Spleen (tissue), 11 donors: ENCODE results near the gene NR3C1. TPM values are rescaled to one million over a fixed set of nuclear protein-coding genes. Genes with fewer than 3 reads are reported as not detected.

Source experiments
- DNase-seq: peaks from one replicate; pipeline ENCODE4 v3.0.0-alpha.2; 2020
- H3K27ac ChIP-seq, 8 donors: fragments of 200-600 bp; sonication (generic) in 7 of 8; 1 replicate in 4 of 8; 2 replicates in 4 of 8; pipeline versions ENCODE4 v1.5.0 to v1.8.0; 2016 to 2021; ENCODE audit warnings: inconsistent platforms in 4 of 8, mild to moderate bottlenecking in 4 of 8, moderate library complexity in 1 of 8
- H3K27me3 ChIP-seq, 7 donors: fragments of 200-600 bp; sonication (generic) in 6 of 7; replicated peaks in 1 of 7; 1 replicate in 4 of 7; 2 replicates in 3 of 7; pipeline versions ENCODE4 v1.5.0 to v1.8.0; 2016 to 2021; ENCODE audit warnings: inconsistent platforms in 3 of 7, mild to moderate bottlenecking in 1 of 7
- H3K36me3 ChIP-seq, 6 donors: fragments of 200-600 bp; sonication (generic) in 5 of 6; 1 replicate in 4 of 6; 2 replicates in 2 of 6; pipeline versions ENCODE4 v1.5.0 to v1.8.0; 2016 to 2021; ENCODE audit warnings: inconsistent platforms in 2 of 6
- H3K4me1 ChIP-seq, 6 donors: fragments of 200-600 bp; sonication (generic) in 5 of 6; 1 replicate in 3 of 6; 2 replicates in 3 of 6; pipeline versions ENCODE4 v1.5.0 to v1.8.0; 2016 to 2021; ENCODE audit warnings: inconsistent platforms in 3 of 6
- H3K4me3 ChIP-seq, 8 donors: fragments of 200-600 bp; sonication (generic) in 7 of 8; 1 replicate in 4 of 8; 2 replicates in 4 of 8; pipeline versions ENCODE4 v1.5.0 to v1.8.0; 2016 to 2021; ENCODE audit warnings: inconsistent platforms in 4 of 8, mild to moderate bottlenecking in 4 of 8, moderate library complexity in 2 of 8
- H3K9me3 ChIP-seq, 8 donors: fragments of 200-600 bp; sonication (generic) in 7 of 8; 1 replicate in 4 of 8; 2 replicates in 4 of 8; pipeline versions ENCODE4 v1.5.0 to v1.8.0; 2016 to 2021; ENCODE audit warnings: inconsistent platforms in 4 of 8
- POLR2A ChIP-seq, 3 donors: fragments of 450-650 bp; IDR thresholded peaks; one replicate each; pipeline ENCODE4 v1.5.1; 2017; ENCODE audit warnings: antibody characterized with exemption in 3 of 3, mild to moderate bottlenecking in 1 of 3
- POLR2AphosphoS5 ChIP-seq, 3 donors: sonication (generic); formaldehyde crosslinking; IDR thresholded peaks; one replicate each; pipeline ENCODE4 v1.5.1; 2017; ENCODE audit warnings: antibody characterized with exemption in 3 of 3
- WGBS, 5 donors: extraction: QIAGEN DNeasy Blood & Tissue Kit in 3 of 5; methylation state at CpG; one replicate each; pipeline versions ENCODE4 v1.1.5 to v1.1.7; 2013 to 2018; 5-methylcytosine and 5-hydroxymethylcytosine counted together
- intact Hi-C: fragments of 100-400 bp; cut with DNase I; formaldehyde crosslinking; loops from one replicate; pipeline ENCODE4 v1.15.0; 2023; ENCODE audit warnings: low total_unique reads
- polyA plus RNA-seq, 3 donors: library from polyadenylated mRNA; stranded (reverse); fragments of 200-250 nt; gene quantifications; one replicate each; pipeline ENCODE4 v1.2.1, GENCODE V29; 2013
- total RNA-seq, 7 donors: library from RNA; depleted of rRNA in 3 of 7; stranded (reverse); fragments of >200 nt in 3 of 7; fragmentation: NEBNext Ultra II Directional in 4 of 7; extraction: Animal tissue kit (Norgen Biotek cat#: 25700) in 4 of 7; gene quantifications; one replicate each; pipeline versions ENCODE4 v1.1.0 to v1.2.1, GENCODE V29; 2016 to 2021
- TF ChIP-seq, protein P1 (sequence below), 11 experiments: fragments of 200-600 bp in 7 of 11; fragments of 450-650 bp in 4 of 11; sonication (generic) in 4 of 11; IDR thresholded peaks in 8 of 11; conservative IDR thresholded peaks in 3 of 11; 1 replicate in 7 of 11; 2 replicates in 4 of 11; pipeline versions ENCODE4 v1.4.0 to v1.8.0; 2016 to 2021; ENCODE audit warnings: antibody characterized with exemption in 11 of 11, inconsistent platforms in 4 of 11, mild to moderate bottlenecking in 1 of 11
- donor health status: healthy with polysubstance abuse.
- donor health status: DM: no; HTN: no; CAD: no; lungs with moderate emphysema.
- donor health status: DM: no; HTN: no; CAD: no.
- donor health status: Bipolar disorder and iron deficiency.
- donor health status: healthy.
- donor health status: DM: no; HTN: no; CAD: no.
- donor health status: DM: yes; HTN: yes; CAD: no.

Gene NR3C1
- total and polyA plus RNA-seq, 10 donors, result 18.2 to 97.8 (median 71.2) TPM

DNA sequence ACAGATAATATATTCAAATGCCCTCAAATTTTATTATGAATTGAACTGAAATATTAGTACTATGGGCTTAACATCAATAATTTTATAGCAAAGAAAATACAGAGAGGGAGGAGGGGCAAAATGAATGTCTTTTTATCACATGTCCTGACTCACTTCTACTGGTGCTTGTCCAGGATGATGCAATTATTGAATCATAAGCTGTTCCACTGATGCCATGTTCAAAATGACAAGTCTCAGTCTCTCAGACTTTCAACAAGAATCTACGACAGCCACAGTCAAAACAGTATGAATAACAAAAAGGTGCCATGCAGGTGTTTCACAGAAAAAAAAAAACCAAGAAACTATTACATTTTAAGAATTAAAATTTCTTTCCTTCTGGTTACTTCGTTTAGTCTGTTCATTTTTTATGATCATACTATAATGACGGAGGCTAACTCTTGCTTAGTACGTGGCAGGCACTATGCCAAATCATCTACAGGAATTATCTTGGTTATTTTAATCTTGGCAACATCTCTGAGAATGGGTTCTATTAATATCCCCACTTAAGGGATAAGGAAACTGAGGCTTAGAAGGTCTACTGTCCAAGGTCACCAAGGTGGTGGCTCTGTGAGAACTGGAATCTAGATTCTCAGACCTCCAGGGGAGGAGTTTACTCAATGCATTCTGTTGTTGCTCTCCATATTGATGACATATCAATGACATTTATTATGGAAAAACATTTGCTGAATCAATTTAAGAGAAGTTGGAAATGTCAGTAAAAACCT is 61.5 kb downstream of the NR3C1 start:
- Histone ChIP-seq H3K4me1 (peaks cover 3 to 59% (median 25%) of the 10 kb centered on the region in 6 donors), H3K36me3 (peaks cover 0 to 10% (median 0%) of the 10 kb centered on the region in 6 donors), H3K9me3 (no peaks in the 10 kb centered on the region), H3K4me3 (no peak overlapping the region), H3K27me3 (no peaks in the 10 kb centered on the region), H3K27ac (no peak overlapping the region)
- intact Hi-C loops, result no loop called here
- WGBS, 5 donors, result 67 to 82% (median 76%) methylated on average over 4 of the region's 4 CpGs
- TF ChIP-seq, protein P1, sequence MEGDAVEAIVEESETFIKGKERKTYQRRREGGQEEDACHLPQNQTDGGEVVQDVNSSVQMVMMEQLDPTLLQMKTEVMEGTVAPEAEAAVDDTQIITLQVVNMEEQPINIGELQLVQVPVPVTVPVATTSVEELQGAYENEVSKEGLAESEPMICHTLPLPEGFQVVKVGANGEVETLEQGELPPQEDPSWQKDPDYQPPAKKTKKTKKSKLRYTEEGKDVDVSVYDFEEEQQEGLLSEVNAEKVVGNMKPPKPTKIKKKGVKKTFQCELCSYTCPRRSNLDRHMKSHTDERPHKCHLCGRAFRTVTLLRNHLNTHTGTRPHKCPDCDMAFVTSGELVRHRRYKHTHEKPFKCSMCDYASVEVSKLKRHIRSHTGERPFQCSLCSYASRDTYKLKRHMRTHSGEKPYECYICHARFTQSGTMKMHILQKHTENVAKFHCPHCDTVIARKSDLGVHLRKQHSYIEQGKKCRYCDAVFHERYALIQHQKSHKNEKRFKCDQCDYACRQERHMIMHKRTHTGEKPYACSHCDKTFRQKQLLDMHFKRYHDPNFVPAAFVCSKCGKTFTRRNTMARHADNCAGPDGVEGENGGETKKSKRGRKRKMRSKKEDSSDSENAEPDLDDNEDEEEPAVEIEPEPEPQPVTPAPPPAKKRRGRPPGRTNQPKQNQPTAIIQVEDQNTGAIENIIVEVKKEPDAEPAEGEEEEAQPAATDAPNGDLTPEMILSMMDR (IDR thresholded peaks at IDR 0.05 in 8 of 11, conservative IDR thresholded peaks at IDR 0.05 in 3 of 11), result no peak
- TF ChIP-seq POLR2A (IDR thresholded peaks at IDR 0.05) (no peak), POLR2AphosphoS5 (IDR thresholded peaks at IDR 0.05) (no peak)
- DNase-seq, result no peak

DNA sequence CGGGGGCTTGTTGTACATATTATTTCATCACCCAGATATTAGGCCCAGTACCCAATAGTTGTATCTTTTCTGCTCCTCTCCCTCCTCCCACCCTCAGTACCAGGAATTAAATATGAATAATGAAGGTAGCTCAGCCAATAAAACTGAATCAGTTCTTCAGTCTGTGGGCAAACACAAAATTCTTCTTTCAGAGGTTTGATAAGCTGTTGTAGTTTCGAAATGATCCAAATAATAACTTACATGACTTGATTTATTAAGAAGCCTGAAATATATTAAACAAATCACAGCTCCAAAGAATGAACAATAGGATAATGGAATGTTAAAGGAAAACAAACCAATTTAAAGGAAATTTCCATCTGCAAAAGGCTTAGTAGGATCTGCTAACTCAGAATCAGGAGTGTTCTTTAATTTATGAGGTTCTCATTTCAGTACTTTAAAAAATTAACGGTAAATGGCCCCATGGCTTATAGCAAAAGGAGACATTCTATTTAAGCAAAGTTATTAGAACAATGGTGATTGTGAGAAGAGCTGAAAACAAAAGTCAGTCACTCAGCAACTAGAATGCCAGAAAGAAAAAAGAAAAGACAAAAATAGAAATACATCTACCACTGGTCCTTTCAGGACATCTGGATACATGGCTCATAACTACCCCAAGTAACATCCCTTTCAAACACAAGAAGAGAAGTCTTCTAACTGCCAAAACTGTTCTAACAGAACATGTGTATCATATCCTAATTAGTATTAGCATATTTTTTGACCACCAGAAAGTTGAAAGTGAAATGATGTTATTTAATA is 62.4 kb downstream of the NR3C1 start:
- 90 to 98% (median 94%) methylated on average over 3 of the region's 3 CpGs for WGBS, 5 donors
- Histone ChIP-seq H3K36me3 (peaks cover 0 to 12% (median 0%) of the 10 kb centered on the region in 6 donors), H3K27ac (no peak overlapping the region), H3K9me3 (no peaks in the 10 kb centered on the region), H3K27me3 (no peaks in the 10 kb centered on the region), H3K4me1 (peaks cover 0 to 55% (median 17%) of the 10 kb centered on the region in 6 donors), H3K4me3 (no peak overlapping the region)
- TF ChIP-seq, protein P1 (IDR thresholded peaks at IDR 0.05 in 8 of 11, conservative IDR thresholded peaks at IDR 0.05 in 3 of 11), result no peak
- DNase-seq, result no peak
- intact Hi-C loops, result no loop called here

DNA sequence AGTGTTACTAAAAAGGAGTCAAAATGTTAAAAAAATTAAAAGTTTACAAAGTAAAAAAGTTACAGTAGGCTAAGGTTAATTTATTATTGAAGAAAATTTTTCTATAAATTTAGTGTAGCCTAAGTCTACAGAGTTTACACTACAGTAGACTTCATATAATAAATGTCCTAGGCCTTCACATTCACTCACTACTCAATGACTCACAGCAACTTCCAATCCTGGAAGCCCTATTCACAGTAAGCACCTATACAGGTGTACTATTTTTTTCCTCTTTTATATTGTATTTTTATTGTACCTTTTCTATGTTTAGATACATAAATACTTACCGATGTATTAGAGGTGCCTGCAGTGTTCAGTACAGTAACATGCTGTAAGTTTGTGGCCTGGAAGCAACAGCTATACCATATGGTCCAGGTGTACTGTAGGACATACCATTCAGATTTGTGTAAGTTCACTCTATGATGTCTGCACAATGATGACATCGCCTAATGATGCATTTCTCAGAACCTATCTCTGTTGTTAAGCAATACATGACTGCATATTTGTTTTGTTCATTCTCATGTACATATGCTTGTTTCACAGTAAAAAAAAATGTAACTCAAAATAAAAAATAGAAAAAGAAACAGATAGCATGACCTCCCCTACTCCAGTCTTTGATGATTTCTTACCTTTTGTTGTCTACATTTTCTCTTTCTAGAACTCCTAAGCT is 64.7 kb downstream of the NR3C1 start:
- intact Hi-C loops, result no loop called here
- peaks cover 0 to 43% (median 7%) of the 10 kb centered on the region in 6 donors for H3K4me1 ChIP-seq
- H3K27me3 ChIP-seq, result no peaks in the 10 kb centered on the region
- TF ChIP-seq POLR2AphosphoS5 (IDR thresholded peaks at IDR 0.05), result no peak
- no peak for TF ChIP-seq POLR2A (IDR thresholded peaks at IDR 0.05)
- TF ChIP-seq, protein P1 (IDR thresholded peaks at IDR 0.05 in 8 of 11, conservative IDR thresholded peaks at IDR 0.05 in 3 of 11), result no peak
- DNase-seq, result no peak
- no peak overlapping the region for H3K4me3 ChIP-seq
- no peak overlapping the region for H3K27ac ChIP-seq
- no peaks in the 10 kb centered on the region for H3K9me3 ChIP-seq
- 95 to 98% (median 97%) methylated on average over 2 of the region's 2 CpGs for WGBS, 5 donors
- peaks cover 0 to 10% (median 0%) of the 10 kb centered on the region in 6 donors for H3K36me3 ChIP-seq
